ENCODE results near the gene CBLL1.

GRCh38 chr7:107789647-107790046 is 45.7 kb downstream of the CBLL1 start:
- no peak for TF ChIP-seq POLR2AphosphoS5 (IDR thresholded peaks at IDR 0.05)
- no peak for TF ChIP-seq POLR2A (IDR thresholded peaks at IDR 0.05)
- no peak for TF ChIP-seq CTCF (IDR thresholded peaks at IDR 0.05)
